BLaER1 (cell line): Measurements from ENCODE around the gene SLC22A6.
A peak's percentile ranks its signal among the peaks of the same experiment; 100 is the strongest.

ENCODE experiments used
- H3K27ac ChIP-seq: shearing (Covaris generic); formaldehyde crosslinking; 2 replicates; pipeline ENCODE4 v1.8.1; 2022
- H3K27me3 ChIP-seq: shearing (Covaris generic); formaldehyde crosslinking; 2 replicates; pipeline ENCODE4 v1.8.1; 2022
- H3K36me3 ChIP-seq: shearing (Covaris generic); formaldehyde crosslinking; 2 replicates; pipeline ENCODE4 v1.8.1; 2022
- H3K4me1 ChIP-seq: shearing (Covaris generic); formaldehyde crosslinking; 2 replicates; pipeline ENCODE4 v1.8.1; 2022
- H3K4me2 ChIP-seq: shearing (Covaris generic); formaldehyde crosslinking; 2 replicates; pipeline ENCODE4 v1.8.1; 2022
- H3K4me3 ChIP-seq: shearing (Covaris generic); formaldehyde crosslinking; 2 replicates; pipeline ENCODE4 v1.8.1; 2022
- H3K9ac ChIP-seq: shearing (Covaris generic); formaldehyde crosslinking; 2 replicates; pipeline ENCODE4 v1.8.1; 2022
- H3K9me3 ChIP-seq: shearing (Covaris generic); formaldehyde crosslinking; 2 replicates; pipeline ENCODE4 v1.8.1; 2022
- H4K20me1 ChIP-seq: shearing (Covaris generic); formaldehyde crosslinking; 2 replicates; pipeline ENCODE4 v1.8.1; 2022
- Cebpa-rat ChIP-seq: shearing (Covaris generic); IDR thresholded peaks from 2 replicates; pipeline ENCODE4 v1.8.1; 2022

The SLC22A6 gene

DNA sequence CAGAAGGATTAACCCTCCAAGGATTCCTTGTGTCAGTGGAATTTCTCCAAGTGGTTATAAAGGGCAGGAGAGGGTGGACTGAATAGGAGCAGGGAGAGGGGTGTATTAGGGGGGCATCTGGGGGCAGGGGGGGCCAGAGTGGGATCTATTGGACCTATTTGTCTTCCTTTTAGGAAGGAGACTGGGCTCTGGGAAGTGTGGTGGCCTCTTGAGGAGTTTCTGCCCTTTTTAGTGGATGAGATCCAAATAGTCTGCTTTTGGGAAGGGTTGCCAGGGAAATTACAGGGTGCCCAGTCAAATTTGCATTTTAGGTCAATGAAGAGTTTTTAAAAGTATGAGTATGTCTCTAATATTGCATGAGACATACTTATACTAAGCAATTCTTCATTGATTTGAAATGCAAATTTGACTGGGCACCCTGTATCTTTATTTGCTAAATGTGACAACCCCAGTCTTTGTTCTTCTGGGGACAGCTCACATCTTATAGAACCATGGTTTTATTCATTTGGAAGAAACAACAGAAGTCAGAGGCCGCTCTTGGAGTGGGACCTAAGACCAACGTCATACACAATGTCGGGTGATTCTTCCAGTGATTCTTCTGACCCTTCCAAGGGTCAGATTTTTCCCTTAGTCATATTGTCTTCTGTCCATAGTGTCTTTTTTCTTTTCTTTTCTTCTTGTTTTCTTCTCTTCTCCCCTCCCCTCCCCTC lies 429 bp upstream of the SLC22A6 start:
- Histone ChIP-seq H3K9me3 (no peaks in the 10 kb centered on the region), H3K9ac (no peak overlapping the region), H3K36me3 (no peaks in the 10 kb centered on the region), H3K4me2 (no peak overlapping the region), H4K20me1 (no peaks in the 10 kb centered on the region), H3K27me3 (no peaks in the 10 kb centered on the region), H3K4me1 (peaks cover 18% of the 10 kb centered on the region), H3K4me3 (no peak overlapping the region), H3K27ac (no peak overlapping the region)
- no peak for TF ChIP-seq Cebpa-rat

DNA sequence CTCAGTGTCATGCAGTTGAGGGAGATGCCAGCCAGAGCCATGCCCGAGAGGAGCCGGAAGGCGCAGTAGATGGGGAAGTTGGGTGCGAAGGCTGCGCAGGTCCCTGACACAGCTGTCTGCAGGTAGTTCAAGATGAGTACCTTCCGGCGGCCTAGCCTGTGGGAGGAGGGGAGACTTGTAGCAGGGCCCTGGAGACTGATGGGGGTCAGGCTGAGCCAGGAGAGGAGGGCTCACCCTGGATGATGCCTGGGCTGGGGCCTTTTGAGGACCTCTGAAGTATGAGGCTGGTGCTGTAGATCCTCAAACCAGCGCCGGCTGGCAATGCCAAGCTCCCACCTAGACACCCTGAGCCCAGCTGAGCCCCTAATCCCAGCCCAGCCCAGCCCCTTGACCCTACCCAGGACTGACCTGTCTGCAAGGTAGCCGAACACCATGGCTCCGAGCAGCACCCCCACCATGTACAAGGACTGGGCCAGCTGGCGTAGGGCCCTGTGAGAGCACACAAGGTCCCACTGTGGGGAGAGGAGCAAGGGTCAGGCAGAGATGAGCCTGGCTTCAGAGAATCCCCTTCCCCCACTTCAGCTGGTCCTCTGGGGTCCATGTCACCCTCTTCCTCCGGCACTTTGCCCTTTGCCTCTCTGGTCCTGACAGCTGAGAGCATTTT lies 1.1 kb downstream of the SLC22A6 start:
- Histone ChIP-seq H3K9me3 (no peaks in the 10 kb centered on the region), H3K27me3 (no peaks in the 10 kb centered on the region), H3K4me3 (no peak overlapping the region), H3K4me2 (no peak overlapping the region), H3K9ac (no peak overlapping the region), H3K4me1 (peaks cover 18% of the 10 kb centered on the region), H3K36me3 (no peaks in the 10 kb centered on the region), H3K27ac (no peak overlapping the region), H4K20me1 (no peaks in the 10 kb centered on the region)
- TF ChIP-seq Cebpa-rat: no peak

DNA sequence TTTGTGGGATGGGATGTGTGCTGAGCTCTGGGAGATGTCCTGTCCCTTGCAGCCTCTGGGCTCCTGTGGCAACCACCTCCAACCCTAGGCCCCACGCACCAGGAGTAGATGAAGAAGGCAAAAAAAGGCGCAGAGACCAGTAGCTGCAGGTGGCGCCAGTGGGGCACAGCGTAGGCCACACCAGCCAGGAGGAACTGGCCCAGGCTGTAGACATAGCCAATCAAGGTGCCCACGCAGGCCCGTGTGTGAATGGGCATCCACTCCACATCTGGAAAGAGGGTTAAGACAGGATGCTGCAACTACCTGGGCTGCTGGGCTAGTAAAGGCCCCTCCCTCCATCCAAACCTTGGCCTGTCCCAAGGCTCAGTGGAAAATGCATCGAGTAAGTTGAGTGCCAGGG lies 3.0 kb downstream of the SLC22A6 start:
- H3K9me3 ChIP-seq: no peaks in the 10 kb centered on the region
- no peak for TF ChIP-seq Cebpa-rat
- no peaks in the 10 kb centered on the region for H4K20me1 ChIP-seq
- no peak overlapping the region for H3K9ac ChIP-seq
- no peak overlapping the region for H3K27ac ChIP-seq
- no peaks in the 10 kb centered on the region for H3K27me3 ChIP-seq
- H3K36me3 ChIP-seq: no peaks in the 10 kb centered on the region
- H3K4me3 ChIP-seq: no peak overlapping the region
- H3K4me2 ChIP-seq: no peak overlapping the region
- peaks cover 6% of the 10 kb centered on the region for H3K4me1 ChIP-seq

DNA sequence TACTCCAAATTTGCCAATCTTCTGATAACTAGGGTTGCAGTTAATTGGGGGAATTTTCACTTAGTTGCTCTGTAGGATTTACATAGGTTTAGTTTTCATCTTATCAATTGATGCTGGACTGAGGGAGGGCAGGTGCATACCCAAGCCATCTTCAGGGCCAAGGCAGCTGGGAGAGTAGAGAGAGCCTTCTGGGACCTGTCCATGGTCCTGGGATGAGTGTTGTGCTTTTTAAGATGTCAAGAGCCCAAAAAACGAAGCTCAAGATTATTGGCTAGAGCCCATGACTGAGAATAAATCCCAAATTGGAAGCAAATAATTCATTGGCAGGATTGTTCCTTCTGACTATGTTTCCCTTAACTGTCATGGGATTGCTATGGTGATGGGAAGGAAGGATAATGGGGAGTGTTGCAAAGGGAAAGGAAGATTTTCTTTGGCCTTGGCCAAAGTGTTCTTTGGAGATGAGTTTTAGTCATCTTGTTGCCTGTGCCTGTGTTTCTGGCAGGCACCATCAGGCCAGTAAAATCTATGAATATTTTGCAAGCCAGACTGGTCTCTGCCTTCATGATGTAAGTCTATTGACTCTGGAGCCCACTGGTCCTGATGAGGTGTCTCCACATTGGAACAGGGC lies 4.5 kb downstream of the SLC22A6 start:
- no peak overlapping the region for H3K4me2 ChIP-seq
- no peaks in the 10 kb centered on the region for H3K36me3 ChIP-seq
- no peak overlapping the region for H3K27ac ChIP-seq
- no peaks in the 10 kb centered on the region for H3K9me3 ChIP-seq
- no peak overlapping the region for H3K4me3 ChIP-seq
- no peak overlapping the region for H3K9ac ChIP-seq
- peaks cover 2% of the 10 kb centered on the region for H3K4me1 ChIP-seq
- no peaks in the 10 kb centered on the region for H4K20me1 ChIP-seq
- TF ChIP-seq Cebpa-rat: no peak
- H3K27me3 ChIP-seq: no peaks in the 10 kb centered on the region

DNA sequence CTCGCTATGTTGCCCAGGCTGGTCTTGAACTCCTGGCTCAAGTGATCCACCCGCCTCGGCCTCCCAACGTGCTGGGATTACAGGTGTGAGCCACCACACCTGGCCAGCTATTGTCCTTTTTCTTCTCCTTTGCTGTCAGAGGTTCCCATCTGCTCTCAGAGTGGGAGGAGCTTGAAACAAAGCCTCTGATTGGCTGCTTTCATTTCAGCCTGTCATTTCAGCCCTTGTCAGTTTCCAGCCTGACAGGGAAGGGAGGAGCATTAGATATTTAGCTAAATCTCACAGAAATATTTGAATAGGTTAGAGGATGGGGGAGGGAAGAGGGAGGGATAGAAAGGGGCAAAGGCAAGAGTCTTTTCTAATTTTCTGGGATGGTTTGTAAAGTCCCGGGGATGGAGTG lies 8.7 kb downstream of the SLC22A6 start:
- peaks cover 8% of the 10 kb centered on the region for H3K4me1 ChIP-seq
- H4K20me1 ChIP-seq: no peaks in the 10 kb centered on the region
- no peak overlapping the region for H3K27ac ChIP-seq
- TF ChIP-seq Cebpa-rat: no peak
- no peak overlapping the region for H3K9ac ChIP-seq
- no peaks in the 10 kb centered on the region for H3K9me3 ChIP-seq
- H3K36me3 ChIP-seq: no peaks in the 10 kb centered on the region
- no peak overlapping the region for H3K4me3 ChIP-seq
- H3K27me3 ChIP-seq: no peaks in the 10 kb centered on the region
- no peak overlapping the region for H3K4me2 ChIP-seq

DNA sequence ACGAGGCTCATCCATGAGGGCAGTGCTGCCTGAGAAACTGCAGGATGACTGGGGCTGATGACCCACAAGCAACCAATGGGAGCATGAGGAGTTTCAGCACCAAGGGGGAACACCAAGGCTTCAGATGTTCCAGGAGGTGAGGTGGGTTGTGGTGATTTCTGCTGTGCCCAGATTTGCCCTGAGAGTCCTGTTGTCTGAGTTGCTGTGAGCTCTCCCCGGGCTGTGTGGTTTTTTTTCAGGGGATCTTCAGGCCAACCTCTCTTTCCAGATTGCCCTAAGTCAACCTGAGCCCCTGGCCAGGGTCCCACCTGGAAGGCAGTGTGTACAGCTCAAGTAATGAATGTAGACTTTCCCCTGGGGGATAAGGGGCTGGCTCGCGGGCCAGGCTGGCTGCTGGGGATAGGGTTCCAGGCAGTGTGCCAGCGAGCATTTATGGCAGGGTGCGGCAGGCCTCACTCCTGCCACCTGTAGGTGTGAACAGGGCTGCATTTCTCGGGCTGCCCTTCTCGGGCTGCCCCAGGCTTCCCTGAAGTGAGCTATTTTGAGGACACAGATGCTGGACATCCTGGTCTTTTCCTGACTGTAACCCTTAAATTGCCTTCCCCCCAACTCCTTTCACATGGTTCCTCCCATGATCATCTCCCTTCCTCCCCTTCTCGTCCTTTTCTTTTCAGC lies 9.8 kb downstream of the SLC22A6 start:
- Histone ChIP-seq H3K9ac (no peak overlapping the region), H4K20me1 (no peaks in the 10 kb centered on the region), H3K4me2 (peak overlapping the region; percentile 33), H3K4me3 (no peak overlapping the region), H3K4me1 (peaks cover 8% of the 10 kb centered on the region), H3K27ac (no peak overlapping the region), H3K9me3 (no peaks in the 10 kb centered on the region), H3K36me3 (no peaks in the 10 kb centered on the region), H3K27me3 (no peaks in the 10 kb centered on the region)
- TF ChIP-seq Cebpa-rat: no peak

DNA sequence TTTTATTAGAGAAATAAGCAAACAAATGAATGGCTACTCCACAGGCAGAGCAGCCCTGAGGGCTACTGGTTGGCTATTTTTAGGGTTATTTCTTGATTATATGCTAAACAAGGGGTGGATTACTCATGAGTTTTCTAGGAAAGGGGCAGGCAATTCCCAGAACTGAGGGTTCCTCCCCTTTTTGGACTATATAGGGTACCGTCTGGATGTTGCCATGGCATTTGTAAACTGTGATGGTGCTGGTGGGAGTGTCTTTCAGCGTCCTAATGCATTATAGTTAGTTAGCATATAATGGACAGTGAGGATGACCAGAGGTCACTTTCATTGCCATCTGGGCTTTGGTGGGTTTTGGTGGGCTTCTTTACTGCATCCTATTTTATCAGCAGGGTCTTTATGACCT lies 19.2 kb downstream of the SLC22A6 start:
- Histone ChIP-seq H3K27me3 (no peaks in the 10 kb centered on the region), H4K20me1 (no peaks in the 10 kb centered on the region), H3K36me3 (no peaks in the 10 kb centered on the region), H3K4me2 (no peak overlapping the region), H3K9me3 (no peaks in the 10 kb centered on the region), H3K9ac (no peak overlapping the region), H3K4me3 (no peak overlapping the region), H3K27ac (no peak overlapping the region), H3K4me1 (no peaks in the 10 kb centered on the region)
- TF ChIP-seq Cebpa-rat: no peak

DNA sequence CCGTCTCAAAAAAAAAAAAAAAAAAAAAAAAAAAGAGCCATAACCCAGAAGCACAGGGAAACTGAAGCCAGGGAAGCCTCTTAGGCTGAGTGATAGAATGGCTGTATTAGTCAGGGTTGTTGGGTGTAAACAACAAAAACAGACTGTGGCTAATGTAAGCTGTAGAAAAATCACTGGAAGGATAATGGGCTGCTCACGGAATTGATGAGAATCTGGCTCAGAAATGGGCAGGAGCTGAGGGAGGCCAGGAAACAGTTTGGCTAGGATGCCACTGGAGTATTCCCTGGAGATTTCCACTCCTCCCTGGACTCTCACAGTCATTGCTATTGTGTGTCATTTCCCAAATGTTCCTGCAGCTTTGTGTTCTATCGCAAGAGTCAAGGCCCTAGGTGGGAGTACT lies 22.4 kb downstream of the SLC22A6 start:
- H3K4me1 ChIP-seq: peaks cover 15% of the 10 kb centered on the region
- H3K27ac ChIP-seq: no peak overlapping the region
- no peaks in the 10 kb centered on the region for H4K20me1 ChIP-seq
- H3K36me3 ChIP-seq: no peaks in the 10 kb centered on the region
- H3K4me3 ChIP-seq: no peak overlapping the region
- no peak overlapping the region for H3K9ac ChIP-seq
- H3K27me3 ChIP-seq: no peaks in the 10 kb centered on the region
- no peak overlapping the region for H3K4me2 ChIP-seq
- no peak for TF ChIP-seq Cebpa-rat
- no peaks in the 10 kb centered on the region for H3K9me3 ChIP-seq

DNA sequence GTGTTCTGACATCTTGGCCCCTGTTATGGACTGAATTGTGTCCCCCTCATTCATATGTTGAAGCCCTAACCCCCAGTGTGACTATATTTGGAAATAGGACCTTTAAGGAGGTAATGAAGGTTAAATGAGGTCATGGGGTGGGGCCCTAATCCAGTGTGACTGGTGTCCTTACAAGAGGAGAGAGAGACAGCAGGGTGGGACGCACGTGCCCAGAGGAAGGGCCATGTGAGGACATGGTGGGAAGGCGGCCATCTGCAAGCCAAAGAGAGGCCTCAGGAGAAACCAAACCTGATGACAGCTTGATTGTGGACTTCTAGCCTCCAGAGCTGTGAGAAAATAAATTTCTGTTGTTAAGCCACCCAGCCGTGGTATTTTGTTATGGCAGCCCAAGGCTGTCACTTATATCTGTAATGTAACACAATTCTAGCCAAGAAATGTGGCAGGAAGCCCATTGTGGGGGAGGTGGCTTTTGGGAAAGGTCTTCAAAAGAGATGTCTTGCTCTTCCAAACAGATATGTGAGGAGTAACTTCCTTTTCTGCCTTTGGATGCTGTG lies 23.7 kb downstream of the SLC22A6 start:
- Histone ChIP-seq H3K9me3 (no peaks in the 10 kb centered on the region), H3K9ac (no peak overlapping the region), H3K27me3 (no peaks in the 10 kb centered on the region), H3K4me3 (no peak overlapping the region), H3K4me1 (peaks cover 15% of the 10 kb centered on the region), H4K20me1 (no peaks in the 10 kb centered on the region), H3K27ac (no peak overlapping the region), H3K36me3 (no peaks in the 10 kb centered on the region), H3K4me2 (no peak overlapping the region)
- TF ChIP-seq Cebpa-rat: no peak
